B cell (primary cell): Measurements from ENCODE around the gene PCDH1. TPM values are rescaled to one million over a fixed set of nuclear protein-coding genes. Genes with fewer than 3 reads are reported as not detected.

Source experiments
- ATAC-seq: fragments of 200-7000 bp; cut with Tn5 transposase; one replicate; pipeline ENCODE4 v1.10.0; 2021; ENCODE audit warnings: low read depth, mild to moderate bottlenecking, moderate number of reproducible peaks, moderate library complexity
- CTCF ChIA-PET: fragments of 350-600 bp; sonication (Branson Sonifier 250); formaldehyde crosslinking; loops from one replicate; lab custom pipeline; 2021; ENCODE audit warnings: antibody characterized with exemption, inconsistent platforms; lab: Charles Lee
- POLR2A ChIA-PET: fragments of 350-600 bp; sonication (Branson Sonifier 250); formaldehyde crosslinking; loops from one replicate; lab custom pipeline; 2021; ENCODE audit warnings: antibody characterized with exemption; lab: Charles Lee
- DNase-seq: peaks from one replicate; pipeline ENCODE4 v3.0.0; 2013
- H2AFZ ChIP-seq: 2 replicates; pipeline ENCODE4 v1.6.1; 2012; ENCODE audit warnings: mild to moderate bottlenecking, low read depth, low read length; ENCODE audit not compliant: insufficient read depth, poor library complexity, severe bottlenecking
- H3K27ac ChIP-seq, 2 donors: 1 replicate in 1 of 2; 2 replicates in 1 of 2; pipeline ENCODE4 v1.5.1; 2012 to 2013; ENCODE audit warnings: low read length in 2 of 2, mild to moderate bottlenecking in 2 of 2, moderate library complexity in 1 of 2
- H3K27me3 ChIP-seq, 4 experiments: fragments of 200-600 bp in 1 of 4; sonication (generic) in 1 of 4; replicated peaks in 1 of 4; 1 replicate in 2 of 4; 2 replicates in 2 of 4; pipeline versions ENCODE4 v1.6.1 to v1.7.0; 2013 to 2016; ENCODE audit warnings: low read length in 3 of 4, mild to moderate bottlenecking in 2 of 4, mixed read lengths in 1 of 4, moderate library complexity in 1 of 4; ENCODE audit not compliant: insufficient read depth in 4 of 4, control insufficient read depth in 3 of 4; ENCODE audit errors: control extremely low read depth in 1 of 4
- H3K36me3 ChIP-seq, 2 experiments: replicated peaks in 1 of 2; 1 replicate in 1 of 2; 2 replicates in 1 of 2; pipeline versions ENCODE4 v1.6.1 to v1.7.1; 2013; ENCODE audit warnings: low read length in 1 of 2; ENCODE audit not compliant: insufficient read depth in 2 of 2, control insufficient read depth in 1 of 2; ENCODE audit errors: control extremely low read depth in 1 of 2, extremely low read depth in 1 of 2
- H3K4me1 ChIP-seq, 2 donors: fragments of 200-600 bp in 1 of 2; sonication (generic) in 1 of 2; 1 replicate in 1 of 2; 2 replicates in 1 of 2; pipeline versions ENCODE4 v1.5.1 to v1.6.1; 2013 to 2017; ENCODE audit warnings: low read length in 2 of 2; ENCODE audit not compliant: control insufficient read depth in 2 of 2, insufficient read depth in 2 of 2
- H3K4me2 ChIP-seq: replicated peaks from 2 replicates; pipeline ENCODE3; 2012; ENCODE audit warnings: mild to moderate bottlenecking, low read depth, low read length; ENCODE audit not compliant: poor library complexity, severe bottlenecking
- H3K4me3 ChIP-seq, 5 experiments: fragments of 200-600 bp in 1 of 5; sonication (generic) in 1 of 5; 1 replicate in 3 of 5; 2 replicates in 2 of 5; pipeline versions ENCODE4 v1.5.1 to v1.7.0; 2011 to 2016; ENCODE audit warnings: low read length in 4 of 5, mild to moderate bottlenecking in 4 of 5, low read depth in 2 of 5, control low read depth in 1 of 5, moderate library complexity in 1 of 5; ENCODE audit not compliant: insufficient read depth in 1 of 5; ENCODE audit errors: control extremely low read depth in 1 of 5, extremely low read depth in 1 of 5
- H3K79me2 ChIP-seq: fragments of 200-600 bp; sonication (generic); one replicate; pipeline ENCODE4 v1.6.0; 2016; ENCODE audit warnings: low read length; ENCODE audit not compliant: control insufficient read depth, insufficient read depth
- H3K9ac ChIP-seq: fragments of 200-600 bp; sonication (generic); 2 replicates; pipeline ENCODE4 v1.6.1; 2017; ENCODE audit warnings: mild to moderate bottlenecking, low read length, moderate library complexity
- H3K9me3 ChIP-seq, 3 donors: one replicate each; pipeline versions ENCODE4 v1.6.1 to v1.7.1; 2013; ENCODE audit warnings: low read length in 2 of 3; ENCODE audit not compliant: control insufficient read depth in 2 of 3, insufficient read depth in 1 of 3; ENCODE audit errors: control extremely low read depth in 1 of 3
- H4K20me1 ChIP-seq: 2 replicates; pipeline ENCODE4 v1.6.0; 2012; ENCODE audit warnings: mild to moderate bottlenecking, low read length; ENCODE audit not compliant: insufficient read depth, control insufficient read depth, poor library complexity, severe bottlenecking
- H3K27ac Mint-ChIP-seq: one replicate; pipeline ENCODE4 v1.8.0; 2021; ENCODE audit warnings: mixed read lengths
- H3K27me3 Mint-ChIP-seq: one replicate; pipeline ENCODE4 v1.8.0; 2021; ENCODE audit warnings: mixed read lengths
- H3K4me1 Mint-ChIP-seq: one replicate; pipeline ENCODE4 v1.8.0; 2021; ENCODE audit warnings: mixed read lengths
- H3K4me3 Mint-ChIP-seq: one replicate; pipeline ENCODE4 v1.8.0; 2021; ENCODE audit warnings: mixed read lengths
- H3K9me3 Mint-ChIP-seq: one replicate; pipeline ENCODE4 v1.8.0; 2022; ENCODE audit warnings: mixed read lengths; ENCODE audit not compliant: insufficient read depth
- EZH2 ChIP-seq: IDR thresholded peaks from 2 replicates; pipeline ENCODE4 v1.6.1; 2012; ENCODE audit warnings: borderline replicate concordance, low read depth, mild to moderate bottlenecking, moderate library complexity, low read length; ENCODE audit not compliant: insufficient read depth, poor library complexity, severe bottlenecking
- WGBS: methylation state at CpG from one replicate; pipeline ENCODE4 v1.1.5; 2013; ENCODE audit warnings: missing lambda C conversion rate; ENCODE audit not compliant: insufficient coverage; 5-methylcytosine and 5-hydroxymethylcytosine counted together
- intact Hi-C: fragments of 100-400 bp; cut with micrococcal nuclease; formaldehyde crosslinking; loops from one replicate; pipeline ENCODE4 v1.10.0; 2022
- polyA plus RNA-seq: library from polyadenylated mRNA; depleted of rRNA; stranded (reverse); fragments of >200 nt; gene quantifications from 2 replicates; pipeline ENCODE4 v1.2.3, GENCODE V29; 2012
- total RNA-seq, 2 donors: library from RNA; stranded (reverse); fragments of 120-200 nt in 1 of 2; gene quantifications; 1 replicate in 1 of 2; 2 replicates in 1 of 2; pipeline versions ENCODE4 v1.2.3 to v1.2.4, GENCODE V29; 2013 to 2022
- TF ChIP-seq, protein P1 (sequence below): fragments of 200-600 bp; IDR thresholded peaks from one replicate; pipeline ENCODE4 v1.8.0; 2022; ENCODE audit warnings: antibody characterized with exemption, mild to moderate bottlenecking

The PCDH1 gene
- total and polyA plus RNA-seq, 2 donors (not counting 1 experiment from before 2014, with no cell fraction given): 0.06 TPM; not detected in 1

DNA sequence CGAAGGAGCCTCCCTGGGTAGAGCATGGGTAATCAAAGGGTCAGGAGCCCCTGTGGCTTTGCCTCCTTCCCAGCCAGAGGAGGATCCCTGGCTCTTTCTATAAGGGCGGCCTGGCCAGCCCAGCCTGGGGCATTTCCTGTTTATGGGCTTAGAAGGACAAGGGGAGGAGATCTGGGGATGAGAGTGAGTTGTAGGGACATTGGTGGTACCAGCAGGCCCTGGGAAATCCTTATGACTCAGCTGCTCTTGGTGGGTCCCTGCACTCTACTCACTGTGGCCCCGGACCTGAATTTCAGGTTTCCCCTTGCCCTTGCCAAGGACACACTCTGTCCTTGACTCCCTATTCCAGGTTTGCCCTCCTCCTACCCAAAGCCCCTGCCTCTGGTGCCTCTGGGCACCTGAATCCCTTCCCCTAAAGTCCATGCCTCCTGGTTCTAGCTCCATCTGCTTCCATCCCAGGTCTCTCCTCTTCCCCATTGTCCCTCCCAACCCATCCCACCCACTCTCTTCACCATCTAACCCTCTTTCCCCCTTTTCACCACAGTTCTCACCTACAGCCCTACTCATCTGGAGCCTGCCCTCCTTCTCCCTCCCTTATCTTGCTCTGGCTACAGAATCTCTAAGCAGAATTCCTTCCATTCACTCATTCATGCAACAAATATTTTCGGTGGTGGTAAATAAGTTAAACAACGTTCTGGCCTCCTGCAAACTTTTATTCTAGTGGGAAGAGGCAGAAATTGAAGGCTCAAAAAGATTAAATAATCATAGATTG is 34.9 kb downstream of the PCDH1 start:
- 93% methylated on average over 3 of the region's 5 CpGs for WGBS
- DNase-seq: no peak
- Mint-ChIP-seq H3K4me1 (peaks cover 7% of the 10 kb centered on the region), H3K27me3 (peaks cover 43% of the 10 kb centered on the region), H3K27ac (no peak overlapping the region), H3K4me3 (no peak overlapping the region), H3K9me3 (no peaks in the 10 kb centered on the region)
- TF ChIP-seq EZH2: no peak
- TF ChIP-seq, protein P1, sequence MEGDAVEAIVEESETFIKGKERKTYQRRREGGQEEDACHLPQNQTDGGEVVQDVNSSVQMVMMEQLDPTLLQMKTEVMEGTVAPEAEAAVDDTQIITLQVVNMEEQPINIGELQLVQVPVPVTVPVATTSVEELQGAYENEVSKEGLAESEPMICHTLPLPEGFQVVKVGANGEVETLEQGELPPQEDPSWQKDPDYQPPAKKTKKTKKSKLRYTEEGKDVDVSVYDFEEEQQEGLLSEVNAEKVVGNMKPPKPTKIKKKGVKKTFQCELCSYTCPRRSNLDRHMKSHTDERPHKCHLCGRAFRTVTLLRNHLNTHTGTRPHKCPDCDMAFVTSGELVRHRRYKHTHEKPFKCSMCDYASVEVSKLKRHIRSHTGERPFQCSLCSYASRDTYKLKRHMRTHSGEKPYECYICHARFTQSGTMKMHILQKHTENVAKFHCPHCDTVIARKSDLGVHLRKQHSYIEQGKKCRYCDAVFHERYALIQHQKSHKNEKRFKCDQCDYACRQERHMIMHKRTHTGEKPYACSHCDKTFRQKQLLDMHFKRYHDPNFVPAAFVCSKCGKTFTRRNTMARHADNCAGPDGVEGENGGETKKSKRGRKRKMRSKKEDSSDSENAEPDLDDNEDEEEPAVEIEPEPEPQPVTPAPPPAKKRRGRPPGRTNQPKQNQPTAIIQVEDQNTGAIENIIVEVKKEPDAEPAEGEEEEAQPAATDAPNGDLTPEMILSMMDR: no peak
- no peak overlapping the region for H3K4me3 ChIP-seq
- intact Hi-C loops: no loop called here
- ChIA-PET POLR2A (no interaction called here), CTCF (no interaction called here)
- H3K79me2 ChIP-seq: no peaks in the 10 kb centered on the region
- H3K9me3 ChIP-seq: peaks cover 0 to 4% (median 0%) of the 10 kb centered on the region in 3 donors
- no peaks in the 10 kb centered on the region for H4K20me1 ChIP-seq
- ATAC-seq: no peak
- no peak overlapping the region for H2AFZ ChIP-seq
- peaks cover 8 to 10% of the 10 kb centered on the region in 2 donors for H3K4me1 ChIP-seq
- no peak overlapping the region for H3K4me2 ChIP-seq
- H3K36me3 ChIP-seq: no peaks in the 10 kb centered on the region
- peaks cover 0 to 21% (median 2%) of the 10 kb centered on the region in 4 experiments for H3K27me3 ChIP-seq
- H3K27ac ChIP-seq: no peak overlapping the region
- H3K9ac ChIP-seq: no peak overlapping the region
